IMR-90 (cell line): Measurements from ENCODE around the gene C1orf159. TPM values are rescaled to one million over a fixed set of nuclear protein-coding genes. Genes with fewer than 3 reads are reported as not detected.
A peak's percentile ranks its signal among the peaks of the same experiment; 100 is the strongest.

ENCODE experiments used
- ATAC-seq: fragments of 200-7000 bp; cut with Tn5 transposase; 2 replicates; pipeline ENCODE4 v1.9.1; 2020; ENCODE audit warnings: low read depth, mild to moderate bottlenecking, moderate library complexity
- Bru-seq: library from RNA; stranded (reverse); fragments of 400-500 nt; gene quantifications from one replicate; lab custom pipeline; 2021; lab: Mats Ljungman, UMichigan
- BruChase-seq, 2 experiments: library from RNA; stranded (reverse); fragments of 400-500 nt; gene quantifications; one replicate each; lab custom pipeline; 2021; lab: Mats Ljungman, UMichigan
- BruUV-seq: library from RNA; stranded (reverse); fragments of 400-500 nt; replicated peaks from 2 replicates; lab custom pipeline; 2021; lab: Mats Ljungman, UMichigan
- CTCF ChIA-PET: fragments of 300-600 bp; formaldehyde crosslinking; extraction: SDS; loops from one replicate; lab custom pipeline; 2021; ENCODE audit warnings: antibody characterized with exemption; lab: Yijun Ruan, JAX
- POLR2A ChIA-PET: fragments of 300-600 bp; sonication (Branson Sonifier 250); formaldehyde crosslinking; loops from one replicate; lab custom pipeline; 2022; ENCODE audit warnings: antibody characterized with exemption; ENCODE audit not compliant: unreplicated experiment; lab: Charles Lee
- DNase-seq: peaks from one replicate; pipeline ENCODE4 v3.0.0; 2013
- H2AFZ ChIP-seq: replicated peaks from 2 replicates; pipeline ENCODE3; 2013; ENCODE audit warnings: low read length, mild to moderate bottlenecking; ENCODE audit not compliant: poor library complexity
- H2AK5ac ChIP-seq: 2 replicates; pipeline ENCODE4 v1.6.1; 2013; ENCODE audit warnings: low read depth, low read length, inconsistent platforms
- H2AK9ac ChIP-seq: replicated peaks from 2 replicates; pipeline ENCODE3; 2013; ENCODE audit warnings: mild to moderate bottlenecking, low read depth, low read length, moderate library complexity; ENCODE audit not compliant: poor library complexity
- H2BK120ac ChIP-seq: 2 replicates; pipeline ENCODE4 v1.6.1; 2013; ENCODE audit warnings: low read depth, low read length, inconsistent platforms
- H2BK15ac ChIP-seq: 3 replicates; pipeline ENCODE4 v1.6.1; 2013; ENCODE audit warnings: low read depth, low read length, inconsistent platforms
- H2BK20ac ChIP-seq: 2 replicates; pipeline ENCODE4 v1.6.1; 2013; ENCODE audit warnings: low read depth, mild to moderate bottlenecking, inconsistent platforms, low read length, moderate library complexity
- H2BK5ac ChIP-seq: 2 replicates; pipeline ENCODE4 v1.6.1; 2013; ENCODE audit warnings: mild to moderate bottlenecking, low read depth, low read length, inconsistent platforms; ENCODE audit not compliant: poor library complexity, severe bottlenecking
- H3K14ac ChIP-seq: replicated peaks from 2 replicates; pipeline ENCODE4 v1.6.1; 2013; ENCODE audit warnings: low read depth, low read length, inconsistent platforms
- H3K18ac ChIP-seq: 2 replicates; pipeline ENCODE4 v1.6.1; 2013; ENCODE audit warnings: low read depth, low read length, control low read depth
- H3K23ac ChIP-seq: 2 replicates; pipeline ENCODE4 v1.6.1; 2013; ENCODE audit warnings: low read depth, low read length, inconsistent platforms
- H3K27ac ChIP-seq: 2 replicates; pipeline ENCODE4 v1.5.1; 2013; ENCODE audit warnings: mild to moderate bottlenecking, control low read depth, low read length; ENCODE audit not compliant: insufficient read depth
- H3K27me3 ChIP-seq: 2 replicates; pipeline ENCODE4 v1.6.1; 2013; ENCODE audit warnings: low read length; ENCODE audit not compliant: control insufficient read depth, insufficient read depth
- H3K36me3 ChIP-seq: 2 replicates; pipeline ENCODE4 v1.6.1; 2013; ENCODE audit warnings: low read length, mixed read lengths; ENCODE audit not compliant: control insufficient read depth, insufficient read depth
- H3K4ac ChIP-seq: 2 replicates; pipeline ENCODE4 v1.6.1; 2013; ENCODE audit warnings: low read depth, low read length, inconsistent platforms
- H3K4me1 ChIP-seq: 2 replicates; pipeline ENCODE4 v1.6.1; 2013; ENCODE audit warnings: low read length, mixed read lengths; ENCODE audit not compliant: control insufficient read depth, insufficient read depth
- H3K4me2 ChIP-seq: 2 replicates; pipeline ENCODE4 v1.6.1; 2013; ENCODE audit warnings: low read depth, mild to moderate bottlenecking, control low read depth, low read length, moderate library complexity
- H3K4me3 ChIP-seq: 2 replicates; pipeline ENCODE4 v1.5.1; 2013; ENCODE audit warnings: low read depth, mild to moderate bottlenecking, control low read depth, low read length, moderate library complexity; ENCODE audit not compliant: insufficient read depth
- H3K56ac ChIP-seq: 2 replicates; pipeline ENCODE4 v1.6.1; 2013; ENCODE audit warnings: low read length, inconsistent platforms; ENCODE audit not compliant: insufficient read depth; ENCODE audit errors: extremely low read depth
- H3K79me1 ChIP-seq, 2 experiments: 2 replicates each; pipeline ENCODE4 v1.6.1; 2013; ENCODE audit warnings: low read length in 2 of 2, inconsistent platforms in 1 of 2, low read depth in 1 of 2
- H3K9ac ChIP-seq: 2 replicates; pipeline ENCODE4 v1.6.1; 2013; ENCODE audit warnings: low read depth, low read length, control low read depth
- H3K9me1 ChIP-seq: 2 replicates; pipeline ENCODE4 v1.6.1; 2013; ENCODE audit warnings: low read length, inconsistent platforms; ENCODE audit not compliant: insufficient read depth
- H3K9me3 ChIP-seq: 2 replicates; pipeline ENCODE4 v1.6.1; 2013; ENCODE audit warnings: low read length; ENCODE audit not compliant: control insufficient read depth, insufficient read depth
- H4K20me1 ChIP-seq: 2 replicates; pipeline ENCODE4 v1.6.1; 2013; ENCODE audit warnings: low read length, inconsistent platforms; ENCODE audit not compliant: insufficient read depth
- H4K5ac ChIP-seq: 2 replicates; pipeline ENCODE4 v1.6.1; 2013; ENCODE audit warnings: mild to moderate bottlenecking, low read depth, low read length, control low read depth
- H4K8ac ChIP-seq, 2 experiments: 2 replicates each; pipeline ENCODE4 v1.6.1; 2013; ENCODE audit warnings: low read depth in 2 of 2, low read length in 2 of 2, control low read depth in 1 of 2, inconsistent platforms in 1 of 2
- H4K91ac ChIP-seq: 2 replicates; pipeline ENCODE4 v1.6.1; 2013; ENCODE audit warnings: low read depth, low read length, inconsistent platforms; ENCODE audit not compliant: insufficient read depth
- BHLHE40 ChIP-seq: fragments of 150-350 bp; IDR thresholded peaks from 2 replicates; pipeline ENCODE4 v1.6.1; 2016; ENCODE audit warnings: mild to moderate bottlenecking, low read depth, low read length
- CEBPB ChIP-seq: IDR thresholded peaks from 2 replicates; pipeline ENCODE4 v1.6.1; 2012; ENCODE audit warnings: low read depth, low read length, improper control_type of control experiment
- CHD1 ChIP-seq: IDR thresholded peaks from 2 replicates; pipeline ENCODE4 v1.6.1; 2012; ENCODE audit warnings: low read depth, low read length, improper control_type of control experiment
- ELK1 ChIP-seq: fragments of 150-350 bp; IDR thresholded peaks from 2 replicates; pipeline ENCODE4 v1.6.1; 2016; ENCODE audit warnings: low read depth, mild to moderate bottlenecking, low read length, moderate library complexity, borderline replicate concordance
- FOS ChIP-seq: fragments of 150-350 bp; IDR thresholded peaks from 2 replicates; pipeline ENCODE4 v1.6.1; 2016; ENCODE audit warnings: low read depth, low read length
- MAFK ChIP-seq: IDR thresholded peaks from 2 replicates; pipeline ENCODE4 v1.6.1; 2012; ENCODE audit warnings: low read depth, low read length, improper control_type of control experiment
- MAZ ChIP-seq: IDR thresholded peaks from 2 replicates; pipeline ENCODE4 v1.6.1; 2012; ENCODE audit warnings: low read depth, mild to moderate bottlenecking, low read length, improper control_type of control experiment, moderate library complexity, borderline replicate concordance
- MXI1 ChIP-seq: IDR thresholded peaks from 2 replicates; pipeline ENCODE4 v1.6.1; 2012; ENCODE audit warnings: low read depth, mild to moderate bottlenecking, low read length, moderate library complexity, borderline replicate concordance
- NFE2L2 ChIP-seq: fragments of 150-350 bp; IDR thresholded peaks from 2 replicates; pipeline ENCODE4 v1.6.1; 2016; ENCODE audit warnings: low read depth, mild to moderate bottlenecking, low read length
- POLR2A ChIP-seq: IDR thresholded peaks from 2 replicates; pipeline ENCODE4 v1.6.1; 2012; ENCODE audit warnings: mild to moderate bottlenecking, low read depth, low read length
- RAD21 ChIP-seq: IDR thresholded peaks from 2 replicates; pipeline ENCODE4 v1.6.1; 2012; ENCODE audit warnings: low read length, improper control_type of control experiment
- RFX5 ChIP-seq: IDR thresholded peaks from 2 replicates; pipeline ENCODE4 v1.8.0; 2012; ENCODE audit warnings: low read depth, mild to moderate bottlenecking, low read length, moderate library complexity
- SMC3 ChIP-seq: fragments of 150-350 bp; IDR thresholded peaks from 2 replicates; pipeline ENCODE4 v1.6.1; 2016; ENCODE audit warnings: low read depth, mild to moderate bottlenecking, antibody characterized with exemption, low read length, moderate library complexity
- USF2 ChIP-seq: fragments of 150-350 bp; IDR thresholded peaks from 2 replicates; pipeline ENCODE4 v1.6.1; 2017; ENCODE audit warnings: mild to moderate bottlenecking, antibody characterized with exemption, low read length, low read depth
- WGBS, 2 experiments: methylation state at CpG; one replicate each; pipeline versions ENCODE4 v1.1.5 to v1.1.7; 2013; ENCODE audit warnings: missing lambda C conversion rate in 2 of 2; ENCODE audit not compliant: insufficient read length in 1 of 2; ENCODE audit errors: extremely low coverage in 2 of 2; 5-methylcytosine and 5-hydroxymethylcytosine counted together
- dilution Hi-C: fragments of 300-500 bp; cut with HindIII; formaldehyde crosslinking; loops from one replicate; pipeline ENCODE4 v1.14.3; 2018; ENCODE audit warnings: low sequenced_read_pairs; ENCODE audit not compliant: unreplicated experiment
- in situ Hi-C: fragments of 300-500 bp; cut with MboI; formaldehyde crosslinking; loops from 3 replicates; pipeline ENCODE4 v1.14.3; 2019; ENCODE audit warnings: low sequenced_read_pairs, inconsistent platforms, mixed read lengths
- intact Hi-C: fragments of 100-400 bp; cut with micrococcal nuclease; formaldehyde crosslinking; loops from 2 replicates; pipeline ENCODE4 v1.10.0; 2022
- long read RNA-seq: library from polyadenylated mRNA; unstranded; transcript quantifications from one replicate; pipeline ENCODE4 v2.0.0, GENCODE V29; 2021; ENCODE audit not compliant: unreplicated experiment
- polyA plus RNA-seq, 3 experiments: library from polyadenylated mRNA; depleted of rRNA; stranded (reverse); fragments of >200 nt; gene quantifications; 2 replicates each; pipeline ENCODE4 v1.2.3, GENCODE V29; 2012; ENCODE audit warnings: low replicate concordance in 1 of 3
- total RNA-seq: library from RNA; depleted of rRNA; stranded (reverse); fragments of >200 nt; gene quantifications from 2 replicates; pipeline ENCODE4 v1.2.3, GENCODE V29; 2012; rRNA removed

The C1orf159 gene
- total RNA-seq = 2.5 and 2.9 TPM in 2 replicates
- 12.6 and 15.5 TPM in 2 replicates for polyA plus RNA-seq (2012; rRNA removed)
- 8.0 and 11.2 TPM in 2 replicates for polyA plus RNA-seq (2012; cell fraction: cytosol; rRNA removed)
- polyA plus RNA-seq (2012; cell fraction: nucleus; rRNA removed; ENCODE audit: low replicate concordance) = 44.8 and 112 TPM in 2 replicates
- percentile 76 among the genes with signal in this experiment for Bru-seq, nascent RNA
- percentile 95 among the genes with signal in this experiment for BruChase-seq, experiment 1, labeled RNA remaining after a 6-hour chase
- percentile 91 among the genes with signal in this experiment for BruChase-seq, experiment 2, labeled RNA remaining after a 2-hour chase
- long read RNA-seq, partial matches to known transcripts = 4 of 11 reads
- long read RNA-seq, other reads (novel, unspliced or antisense) = 4 of 11 reads

GRCh38 chr1:1115786-1116700 lies at the start of gene C1orf159:
Gene C1orf159 (minus strand): TSS chr1:1116089. CDS start chr1:1091543, 24,546 bp downstream.
- no peak within 1 kb of the TSS for H3K18ac ChIP-seq
- no peak within 1 kb of the TSS for H4K91ac ChIP-seq
- intact Hi-C loops = loop anchor here (5.0 kb wide), 1 partner anchor 84 kb away; no protein-coding TSS in a partner anchor
- H2BK5ac ChIP-seq = no peak within 1 kb of the TSS
- no peak within 1 kb of the TSS for H2BK15ac ChIP-seq
- no peak within 1 kb of the TSS for H2AK5ac ChIP-seq
- 4% methylated on average over 27 of the region's 128 CpGs; no CpG with 5 or more reads in 1 of the 2 experiments for WGBS, 2 experiments
- in situ Hi-C loops = no loop called here
- peaks cover 10 to 33% of the 10 kb centered on the region in 2 experiments for H3K79me1 ChIP-seq
- 0 out of 2 replicates have a peak, but pooled peaks cover 1% of the 10 kb centered on the region for H3K4me1 ChIP-seq
- CTCF ChIA-PET = no interaction called here
- H3K27me3 ChIP-seq = no peaks in the 10 kb centered on the region; the same call in 1 of the 2 replicates
- peak within 1 kb of the TSS; percentile 96 for H2AFZ ChIP-seq
- no peaks in the 10 kb centered on the region; the same call in 1 of the 2 replicates for H4K20me1 ChIP-seq
- no peak within 1 kb of the TSS for H2BK120ac ChIP-seq
- POLR2A ChIA-PET = no interaction called here
- H3K9ac ChIP-seq = peak within 1 kb of the TSS; percentile 55
- ATAC-seq (peak; percentile 98), DNase-seq (peak; percentile 95)
- H2AK9ac ChIP-seq = peak within 1 kb of the TSS; percentile 61
- H3K27ac ChIP-seq = peak within 1 kb of the TSS; percentile 20; the same call in 1 of the 2 replicates
- dilution Hi-C loops = no loop called here
- no peak within 1 kb of the TSS for H3K4ac ChIP-seq
- H3K9me3 ChIP-seq = peaks cover 5% of the 10 kb centered on the region; the same call in 1 of the 2 replicates
- no peak within 1 kb of the TSS for H3K14ac ChIP-seq
- 0 out of 2 replicates have a peak, but pooled peaks cover 3% of the 10 kb centered on the region for H3K36me3 ChIP-seq
- H3K4me3 ChIP-seq = peak within 1 kb of the TSS; percentile 84
- H3K4me2 ChIP-seq = peak within 1 kb of the TSS; percentile 92
- H3K56ac ChIP-seq = no peak within 1 kb of the TSS; the same call in 1 of the 2 replicates
- peak within 1 kb of the TSS in 1 of 2 experiments; percentile 59; a peak in 1 of 4 replicates for H4K8ac ChIP-seq
- H4K5ac ChIP-seq = no peak within 1 kb of the TSS
- H3K23ac ChIP-seq = no peak within 1 kb of the TSS; the same call in 1 of the 2 replicates
- H2BK20ac ChIP-seq = no peak within 1 kb of the TSS
- BruUV-seq = no TSS peak
- H3K9me1 ChIP-seq = peaks cover 7% of the 10 kb centered on the region; the same call in 1 of the 2 replicates
- 0 out of 2 replicates have a peak, but pooled peaks have one; percentile 5 for TF ChIP-seq BHLHE40
- TF ChIP-seq CEBPB = no peak
- TF ChIP-seq NFE2L2 = no peak
- TF ChIP-seq MXI1 = peak; percentile 92
- no peak for TF ChIP-seq SMC3
- peak; percentile 91 for TF ChIP-seq MAZ
- no peak for TF ChIP-seq CHD1
- peak; percentile 17; the same call in 1 of the 2 replicates for TF ChIP-seq USF2
- no peak for TF ChIP-seq POLR2A
- no peak for TF ChIP-seq MAFK
- TF ChIP-seq RFX5 = no peak
- TF ChIP-seq FOS = no peak
- TF ChIP-seq ELK1 = no peak
- TF ChIP-seq RAD21 = no peak
